Sciatic nerve (tissue), 2 donors: ENCODE results near the gene LONP2. TPM values are rescaled to one million over a fixed set of nuclear protein-coding genes. Genes with fewer than 3 reads are reported as not detected.
"Not testable (repeated sequence)": the region's sequence is repeated elsewhere in the genome, so short reads cannot be mapped to it uniquely, and the experiment has no call there.

Source experiments
- ATAC-seq: fragments of 200-7000 bp; cut with Tn5 transposase; one replicate; pipeline ENCODE4 v1.9.1; 2020; ENCODE audit warnings: mild to moderate bottlenecking, moderate library complexity
- DNase-seq: peaks from one replicate; pipeline ENCODE4 v3.0.0-alpha.2; 2020; ENCODE audit warnings: low spot score
- intact Hi-C: fragments of 100-400 bp; cut with DNase I; formaldehyde crosslinking; loops from one replicate; pipeline ENCODE4 v1.14.2; 2022
- total RNA-seq: library from RNA; stranded (reverse); fragmentation: NEBNext Ultra II Directional; extraction: Animal tissue kit (Norgen Biotek cat#: 25700); gene quantifications from one replicate; pipeline ENCODE4 v1.2.1, GENCODE V29; 2021
- donor health status: DM: no; HTN: no; CAD: no.
- donor health status: DM: no; HTN: no; CAD: no.

LONP2 gene
- total RNA-seq, 1 donor from 2014 or later = 75.9 TPM

GRCh38 chr16:48378276-48378675 is 134.2 kb downstream of the LONP2 start:
- no peak for ATAC-seq
- intact Hi-C loops = loop anchor here (10.0 kb wide), 1 partner anchor 237 kb away; the partner anchor contains the start of gene N4BP1
- no peak for DNase-seq

- no peak for ATAC-seq
- DNase-seq = no peak
- intact Hi-C loops = loop anchor here (10.0 kb wide), 1 partner anchor 236 kb away; the partner anchor contains the start of gene N4BP1
These were observed 134.7 kb downstream of the LONP2 start for GRCh38 chr16:48378836-48379235.

GRCh38 chr16:48381201-48381600 is 137.1 kb downstream of the LONP2 start:
- intact Hi-C loops = no loop called here
- DNase-seq (no peak), ATAC-seq (no peak)

GRCh38 chr16:48382131-48382530 is 138.0 kb downstream of the LONP2 start:
- DNase-seq = no peak
- intact Hi-C loops = no loop called here
- ATAC-seq = no peak

- ATAC-seq = no peak
- intact Hi-C loops = no loop called here
- no peak for DNase-seq
These were observed 139.1 kb downstream of the LONP2 start for GRCh38 chr16:48383009-48383876.

GRCh38 chr16:48383877-48384519 is 139.9 kb downstream of the LONP2 start:
- ATAC-seq (peak; percentile 35), DNase-seq (no peak)
- intact Hi-C loops = no loop called here

GRCh38 chr16:48384520-48385252 is 140.6 kb downstream of the LONP2 start:
- DNase-seq (peak; percentile 78), ATAC-seq (peak; percentile 65)
- intact Hi-C loops = no loop called here

GRCh38 chr16:48385253-48386150 is 141.4 kb downstream of the LONP2 start, which contains the start of gene SIAH1:
Gene SIAH1, minus strand, starts transcription at chr16:48385413. Its CDS starts 22,985 bp downstream, at chr16:48362428.
- DNase-seq (peak; percentile 92), ATAC-seq (peak; percentile 85)
- intact Hi-C loops = no loop called here

- no peak for DNase-seq
- peak; percentile 68 for ATAC-seq
- intact Hi-C loops = no loop called here
These were observed 142.6 kb downstream of the LONP2 start for GRCh38 chr16:48386559-48387312.

- DNase-seq (no peak), ATAC-seq (no peak)
- intact Hi-C loops = no loop called here
These were observed 148.3 kb downstream of the LONP2 start for GRCh38 chr16:48392407-48392806.

- intact Hi-C loops = no loop called here
- ATAC-seq (peak; percentile 97), DNase-seq (peak; percentile 66)
These were observed 149.6 kb downstream of the LONP2 start for GRCh38 chr16:48393485-48394354.

- intact Hi-C loops = no loop called here
- no peak for DNase-seq
- ATAC-seq = peak; percentile 42
These were observed 150.2 kb downstream of the LONP2 start for GRCh38 chr16:48394355-48394703.

GRCh38 chr16:48395375-48395774 is 151.3 kb downstream of the LONP2 start:
- DNase-seq (no peak), ATAC-seq (no peak)
- intact Hi-C loops = no loop called here

- ATAC-seq, intact Hi-C loops, DNase-seq: not testable (repeated sequence)
These were observed 158.4 kb downstream of the LONP2 start for GRCh38 chr16:48402547-48402946.

GRCh38 chr16:48405153-48405552 is 161.1 kb downstream of the LONP2 start:
- no peak for DNase-seq
- no peak for ATAC-seq
- intact Hi-C loops = no loop called here

GRCh38 chr16:48405907-48406306 is 161.8 kb downstream of the LONP2 start:
- no peak for DNase-seq
- intact Hi-C loops = no loop called here
- no peak for ATAC-seq
